Thyroid gland (tissue), 4 donors: ENCODE results near the gene SLC5A3. TPM values are rescaled to one million over a fixed set of nuclear protein-coding genes. Genes with fewer than 3 reads are reported as not detected.

Experiments
- DNase-seq, 2 donors: peaks; one replicate each; pipeline ENCODE4 v3.0.0-alpha.2; 2019
- H3K27ac ChIP-seq, 3 donors: fragments of 200-600 bp; sonication (generic); 1 replicate in 2 of 3; 2 replicates in 1 of 3; pipeline ENCODE4 v1.5.1; 2016 to 2019; ENCODE audit warnings: mild to moderate bottlenecking in 1 of 3, moderate library complexity in 1 of 3
- H3K27me3 ChIP-seq: fragments of 200-600 bp; sonication (generic); one replicate; pipeline ENCODE4 v1.5.1; 2019
- H3K36me3 ChIP-seq, 2 donors: fragments of 200-600 bp; sonication (generic); one replicate each; pipeline ENCODE4 v1.5.1; 2016 to 2019
- H3K4me1 ChIP-seq, 2 donors: fragments of 200-600 bp; sonication (generic); one replicate each; pipeline ENCODE4 v1.5.1; 2017 to 2019
- H3K4me3 ChIP-seq, 3 donors: fragments of 200-600 bp; sonication (generic); replicated peaks in 1 of 3; 1 replicate in 2 of 3; 2 replicates in 1 of 3; pipeline ENCODE4 v1.5.1; 2016; ENCODE audit warnings: mild to moderate bottlenecking in 1 of 3
- H3K9me3 ChIP-seq: fragments of 200-600 bp; sonication (generic); one replicate; pipeline ENCODE4 v1.5.1; 2017
- POLR2A ChIP-seq, 2 donors: fragments of 450-650 bp; IDR thresholded peaks; one replicate each; pipeline ENCODE4 v1.6.1; 2017; ENCODE audit warnings: antibody characterized with exemption in 2 of 2, mild to moderate bottlenecking in 2 of 2, moderate library complexity in 1 of 2
- WGBS, 2 donors: methylation state at CpG; one replicate each; pipeline ENCODE4 v1.1.5; 2017; 5-methylcytosine and 5-hydroxymethylcytosine counted together
- intact Hi-C: fragments of 100-400 bp; cut with DNase I; formaldehyde crosslinking; loops from one replicate; pipeline ENCODE4 v1.15.1; 2023
- total RNA-seq, 4 donors: library from RNA; depleted of rRNA; stranded (reverse); fragments of >200 nt; gene quantifications; one replicate each; pipeline ENCODE4 v1.2.3, GENCODE V29; 2016
- TF ChIP-seq, protein P1 (sequence below), 6 experiments: fragments of 200-600 bp in 3 of 6; fragments of 450-650 bp in 3 of 6; sonication (generic) in 3 of 6; IDR thresholded peaks; one replicate each; pipeline ENCODE4 v1.5.1; 2016 to 2019; ENCODE audit warnings: antibody characterized with exemption in 6 of 6, mild to moderate bottlenecking in 2 of 6, inconsistent platforms in 1 of 6, moderate library complexity in 1 of 6

The SLC5A3 gene
- total RNA-seq, 4 donors from 2014 or later = 125 to 171 (median 161) TPM

DNA sequence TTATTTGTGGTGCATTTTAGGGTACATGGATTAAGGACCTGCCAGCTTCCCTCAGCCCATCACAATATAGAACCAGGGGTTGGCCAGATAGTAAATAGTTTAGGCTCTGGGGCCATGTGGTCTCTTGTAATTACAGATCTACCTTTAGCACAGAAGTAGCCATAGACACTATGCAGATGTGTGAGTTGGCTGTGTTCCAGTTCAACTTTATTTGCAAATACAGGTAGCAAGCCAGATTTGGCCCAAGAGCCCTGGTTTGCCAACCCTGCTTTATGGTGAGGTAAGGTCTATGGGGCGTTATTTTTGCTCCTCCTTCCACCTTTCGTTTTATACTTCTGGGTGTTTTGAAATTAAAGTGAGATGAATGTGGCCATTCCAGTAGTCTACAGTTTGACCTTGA, 48.7 kb downstream of the SLC5A3 start:
- peaks cover 29 to 52% of the 10 kb centered on the region in 2 donors for H3K4me1 ChIP-seq
- 89 to 94% methylated on average over 2 of the region's 2 CpGs for WGBS, 2 donors
- H3K36me3 ChIP-seq = peaks cover 2 to 6% of the 10 kb centered on the region in 2 donors
- no peak for DNase-seq
- no peaks in the 10 kb centered on the region for H3K27me3 ChIP-seq
- H3K4me3 ChIP-seq = no peak overlapping the region
- no peaks in the 10 kb centered on the region for H3K9me3 ChIP-seq
- peak overlapping the region in 1 of 3 donors; percentile 18 for H3K27ac ChIP-seq
- TF ChIP-seq, protein P1, sequence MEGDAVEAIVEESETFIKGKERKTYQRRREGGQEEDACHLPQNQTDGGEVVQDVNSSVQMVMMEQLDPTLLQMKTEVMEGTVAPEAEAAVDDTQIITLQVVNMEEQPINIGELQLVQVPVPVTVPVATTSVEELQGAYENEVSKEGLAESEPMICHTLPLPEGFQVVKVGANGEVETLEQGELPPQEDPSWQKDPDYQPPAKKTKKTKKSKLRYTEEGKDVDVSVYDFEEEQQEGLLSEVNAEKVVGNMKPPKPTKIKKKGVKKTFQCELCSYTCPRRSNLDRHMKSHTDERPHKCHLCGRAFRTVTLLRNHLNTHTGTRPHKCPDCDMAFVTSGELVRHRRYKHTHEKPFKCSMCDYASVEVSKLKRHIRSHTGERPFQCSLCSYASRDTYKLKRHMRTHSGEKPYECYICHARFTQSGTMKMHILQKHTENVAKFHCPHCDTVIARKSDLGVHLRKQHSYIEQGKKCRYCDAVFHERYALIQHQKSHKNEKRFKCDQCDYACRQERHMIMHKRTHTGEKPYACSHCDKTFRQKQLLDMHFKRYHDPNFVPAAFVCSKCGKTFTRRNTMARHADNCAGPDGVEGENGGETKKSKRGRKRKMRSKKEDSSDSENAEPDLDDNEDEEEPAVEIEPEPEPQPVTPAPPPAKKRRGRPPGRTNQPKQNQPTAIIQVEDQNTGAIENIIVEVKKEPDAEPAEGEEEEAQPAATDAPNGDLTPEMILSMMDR (IDR thresholded peaks at IDR 0.05) = no peak
- TF ChIP-seq POLR2A (IDR thresholded peaks at IDR 0.05) = no peak
- intact Hi-C loops = no loop called here

Other genes starting within 250 kb of the SLC5A3 start
- 100 to 1,000 TPM; 201 to 300 (median 256) TPM for gene ATP5PO, start 157.8 kb upstream of the SLC5A3 start, total RNA-seq
- gene MRPS6, start within 50 bp of the SLC5A3 start, total RNA-seq = 100 to 1,000 TPM in 1 of 4 donors, 10 to 100 TPM in 3; 64.9 to 104 (median 75.9) TPM